Activated T-cell treated with anti-CD3 and anti-CD28 coated beads for 24 hours (primary cell): ENCODE data around the gene PSMB5.
"Not testable (repeated sequence)": the region's sequence is repeated elsewhere in the genome, so short reads cannot be mapped to it uniquely, and the experiment has no call there.

Experiments used
- DNase-seq: peaks from one replicate; pipeline ENCODE4 v3.0.0-alpha.2; 2020; ENCODE audit warnings: low read depth

PSMB5 gene

DNA sequence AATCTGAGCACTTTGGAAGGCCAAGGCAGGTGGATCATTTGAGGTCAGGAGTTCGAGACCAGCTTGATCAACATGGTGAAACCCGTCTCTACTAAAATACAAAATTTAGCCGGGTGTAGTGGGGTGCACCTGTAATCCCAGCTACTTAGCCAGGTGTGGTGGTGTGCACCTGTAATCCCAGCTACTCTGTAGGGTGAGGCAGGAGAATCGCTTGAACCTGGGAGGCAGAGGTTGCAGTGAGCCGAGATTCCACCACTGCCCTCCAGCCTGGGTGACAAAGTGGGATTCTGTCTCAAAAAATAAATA, 21.0 kb downstream of the PSMB5 start:
- DNase-seq = not testable (repeated sequence)

GRCh38 chr14:23013054-23013748, 21.5 kb downstream of the PSMB5 start:
- DNase-seq = no peak

- peak; percentile 75 for DNase-seq
Measured at GRCh38 chr14:23009939-23010726, 24.6 kb downstream of the PSMB5 start, which contains the start of gene C14orf93. Gene C14orf93 (minus strand): TSS chr14:23010143. CDS start chr14:22999023, 11,120 bp downstream.

- DNase-seq = no peak
Measured at GRCh38 chr14:23009483-23009938, 25.2 kb downstream of the PSMB5 start.

DNA sequence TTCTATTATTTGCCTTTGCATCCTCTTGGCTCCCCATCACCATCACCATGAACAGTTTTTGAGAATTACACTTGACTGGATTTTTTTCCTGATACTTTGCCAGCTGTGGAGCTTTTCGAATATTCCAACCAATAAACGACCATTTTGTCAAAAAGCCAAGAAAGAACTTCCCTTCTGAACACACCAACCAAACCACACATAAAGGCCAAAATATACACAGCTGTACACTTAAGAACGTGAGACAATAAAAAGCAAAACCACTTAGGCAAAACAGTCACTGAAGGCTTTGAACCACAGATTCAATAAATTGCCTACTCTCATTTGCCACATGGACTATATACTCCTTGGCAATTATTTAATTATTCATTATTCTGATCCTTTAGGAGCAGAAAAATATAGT, 25.9 kb downstream of the PSMB5 start:
- DNase-seq = no peak

DNA sequence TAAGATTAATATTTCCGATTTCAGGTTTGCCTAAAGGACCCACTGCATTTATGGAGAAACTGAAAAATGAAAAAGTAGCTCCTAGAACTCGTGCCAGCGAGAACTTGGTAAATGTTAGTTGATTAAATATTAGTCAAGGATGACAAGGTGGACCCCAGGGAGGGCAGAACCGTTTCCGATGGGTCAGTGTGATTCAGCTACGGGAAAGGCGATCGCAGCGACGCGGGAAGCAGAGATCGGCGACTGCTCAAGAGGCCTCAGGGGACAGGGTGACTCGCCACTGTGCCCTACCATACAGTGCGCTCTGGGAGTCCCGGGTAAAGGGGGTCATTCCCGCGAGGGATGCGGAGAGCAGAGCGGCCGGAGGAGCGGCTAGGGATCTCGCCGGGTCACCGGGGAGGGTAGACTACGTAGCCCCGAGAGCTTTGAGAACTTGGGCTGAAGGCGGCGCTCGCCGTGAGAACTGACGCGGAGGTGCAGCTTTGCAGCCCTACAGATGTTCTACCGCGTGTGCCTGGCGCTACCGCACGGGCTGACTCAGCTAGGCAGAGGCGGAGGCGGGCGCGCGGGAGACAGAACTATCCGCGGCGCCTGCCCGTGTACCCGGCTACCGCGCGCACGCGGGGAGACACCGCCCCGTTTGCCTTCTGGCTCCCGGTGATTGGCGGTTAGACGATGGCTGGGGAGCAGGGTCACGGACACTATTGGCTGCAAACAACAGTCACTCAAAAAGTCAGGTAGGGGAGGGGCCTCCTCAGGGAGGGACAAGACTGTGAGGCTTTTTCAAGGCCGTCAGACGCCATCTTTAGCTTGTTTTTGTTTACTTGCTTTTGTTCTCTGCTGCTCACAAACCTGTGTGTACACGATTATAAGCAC, 27.9 kb downstream of the PSMB5 start:
- peak; percentile 97 for DNase-seq

DNA sequence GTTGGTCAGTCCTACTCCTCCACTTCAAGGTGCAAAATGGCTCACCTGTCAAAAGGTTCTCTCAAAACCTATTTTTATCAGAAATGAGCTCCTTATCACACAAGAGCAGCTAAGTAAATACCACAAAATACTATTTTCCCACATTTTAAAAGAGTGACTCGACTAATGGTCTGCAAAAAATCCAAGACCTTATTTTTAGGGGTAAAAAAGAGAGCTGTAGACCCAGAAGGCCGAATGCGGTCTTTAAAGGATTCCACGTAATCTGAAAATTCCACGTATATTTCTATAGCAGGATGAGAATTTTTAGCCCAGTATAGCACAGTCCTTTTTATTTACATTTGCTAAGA, 28.5 kb downstream of the PSMB5 start:
- DNase-seq = no peak

DNA sequence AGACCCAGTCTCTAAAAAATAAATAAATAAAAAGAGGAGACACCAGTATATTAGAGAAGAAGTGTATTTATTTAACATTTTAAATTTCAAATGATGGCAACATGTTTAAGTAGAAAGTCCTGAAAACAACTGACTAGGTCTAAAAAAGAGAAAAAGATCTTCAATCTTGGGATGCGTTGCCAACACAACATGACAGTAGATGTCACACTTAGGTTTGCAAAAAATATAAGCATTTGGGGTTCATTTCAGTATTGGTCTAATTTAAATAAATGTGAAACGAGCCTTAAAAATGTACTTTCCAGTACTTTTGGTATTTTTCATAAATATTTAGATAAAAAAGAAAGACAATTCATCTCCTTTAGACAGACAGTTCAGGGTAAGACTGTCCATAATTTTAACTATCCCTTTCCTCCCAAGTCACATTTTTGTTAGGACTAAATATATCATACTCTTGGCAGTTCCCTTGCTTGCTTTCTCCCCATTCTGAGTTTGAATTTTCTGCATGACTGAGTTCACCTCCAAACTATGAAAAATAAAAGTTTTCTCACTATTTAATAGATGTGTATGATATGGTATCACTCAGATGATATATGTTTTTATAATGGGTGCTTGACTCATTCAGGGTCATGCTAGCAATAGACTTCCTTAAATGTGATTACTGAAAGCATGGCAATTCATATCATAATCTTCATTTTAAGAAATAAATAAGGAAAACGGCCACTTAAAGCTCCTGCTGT, 29.1 kb downstream of the PSMB5 start:
- no peak for DNase-seq

- not testable (repeated sequence) for DNase-seq
Measured at GRCh38 chr14:23004274-23004673, 30.4 kb downstream of the PSMB5 start.

DNA sequence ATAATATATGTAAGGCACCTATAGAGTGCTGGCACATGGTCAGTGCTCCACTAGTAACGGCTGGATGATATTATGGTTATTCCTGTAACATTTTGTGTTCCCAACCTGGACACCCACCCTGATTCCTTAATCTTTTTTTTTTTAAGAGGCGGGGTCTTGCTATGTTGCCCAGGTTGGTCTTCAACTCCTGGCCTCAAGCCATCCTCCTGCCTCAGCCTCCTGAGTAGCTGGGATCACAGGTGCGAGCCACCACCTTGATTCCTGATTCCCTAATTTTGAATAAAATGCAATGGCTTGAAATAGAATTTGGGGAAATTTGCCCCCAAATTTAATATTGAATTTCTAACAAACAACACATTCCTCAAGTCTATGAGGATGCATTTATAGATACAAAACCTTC, 32.1 kb downstream of the PSMB5 start:
- no peak for DNase-seq

- DNase-seq = no peak
Measured at GRCh38 chr14:23000860-23001259, 33.8 kb downstream of the PSMB5 start.

DNA sequence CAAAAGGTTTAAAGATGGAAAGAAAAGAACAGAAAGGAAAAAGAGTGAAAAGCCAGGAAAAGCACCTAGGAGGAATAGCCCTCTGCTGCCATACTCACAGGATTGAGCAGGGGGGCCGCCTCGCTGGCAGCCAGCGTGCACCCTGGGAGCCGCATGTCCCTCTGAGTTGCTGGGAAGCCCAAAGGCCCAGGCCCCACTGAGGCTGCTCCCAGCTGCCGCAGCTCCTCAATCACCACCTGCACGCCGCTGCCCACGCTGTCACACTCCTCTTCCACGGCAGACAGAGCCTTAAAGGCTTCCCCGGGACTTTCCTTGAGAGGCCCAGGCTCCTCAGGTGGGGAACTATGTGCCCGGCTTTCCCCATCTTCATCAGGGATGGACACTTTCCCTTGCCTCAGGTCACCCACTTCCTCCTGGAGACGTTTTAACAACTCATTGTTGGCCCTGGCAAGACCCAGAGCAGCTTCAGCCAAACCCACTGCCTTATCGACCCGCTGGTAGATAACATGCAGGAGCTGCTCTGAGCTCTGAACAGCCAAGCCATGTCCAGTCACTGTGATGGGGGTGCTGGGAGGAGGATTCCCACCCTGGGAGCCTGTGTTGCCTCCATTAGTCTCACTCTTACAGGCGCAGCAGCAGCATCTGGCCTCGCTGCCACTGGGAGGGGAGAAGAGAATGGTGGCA, 36.2 kb downstream of the PSMB5 start:
- no peak for DNase-seq

- no peak for DNase-seq
Measured at GRCh38 chr14:22997676-22998323, 36.9 kb downstream of the PSMB5 start.

GRCh38 chr14:22996768-22997654, 37.7 kb downstream of the PSMB5 start:
- no peak for DNase-seq

DNA sequence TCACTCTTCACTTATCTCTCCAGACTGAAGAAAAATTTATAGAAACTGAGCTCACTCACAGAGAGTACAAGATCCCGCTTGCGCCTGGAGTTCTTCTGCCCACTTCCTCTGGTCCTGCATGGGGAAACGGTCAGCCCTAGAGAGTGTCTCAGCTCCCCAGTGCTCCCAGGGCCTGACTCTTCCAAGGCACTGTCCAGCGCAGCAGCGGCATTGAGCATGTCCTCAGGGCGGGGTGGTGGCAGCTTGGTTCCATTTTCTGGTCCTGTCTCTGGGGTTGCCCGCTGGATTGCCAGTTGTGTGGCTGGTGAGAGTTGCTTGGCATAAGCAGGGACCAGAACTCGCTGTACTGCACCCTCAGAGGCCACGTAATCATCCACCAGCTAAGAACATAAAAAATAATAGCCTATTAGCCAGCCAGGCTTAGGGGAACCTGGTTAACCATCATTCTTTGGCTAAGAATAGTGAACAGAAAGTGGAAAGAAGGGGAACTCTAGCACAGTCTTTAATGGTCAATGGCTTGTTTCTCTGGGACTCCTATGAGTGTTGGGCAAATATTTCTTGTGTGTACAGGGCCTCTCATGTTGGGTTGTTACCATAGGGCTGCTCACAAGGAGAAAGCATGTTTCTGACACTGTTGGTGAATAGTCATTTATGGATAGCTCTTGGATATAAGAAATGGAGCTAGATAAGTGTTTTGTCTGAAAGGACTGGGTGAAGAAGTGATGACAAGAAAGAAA, 38.6 kb downstream of the PSMB5 start:
- no peak for DNase-seq

GRCh38 chr14:22994762-22995275, 39.9 kb downstream of the PSMB5 start:
- DNase-seq = no peak

GRCh38 chr14:22993517-22993916, 41.2 kb downstream of the PSMB5 start:
- DNase-seq = no peak

GRCh38 chr14:22991852-22992251, 42.8 kb downstream of the PSMB5 start:
- no peak for DNase-seq

DNA sequence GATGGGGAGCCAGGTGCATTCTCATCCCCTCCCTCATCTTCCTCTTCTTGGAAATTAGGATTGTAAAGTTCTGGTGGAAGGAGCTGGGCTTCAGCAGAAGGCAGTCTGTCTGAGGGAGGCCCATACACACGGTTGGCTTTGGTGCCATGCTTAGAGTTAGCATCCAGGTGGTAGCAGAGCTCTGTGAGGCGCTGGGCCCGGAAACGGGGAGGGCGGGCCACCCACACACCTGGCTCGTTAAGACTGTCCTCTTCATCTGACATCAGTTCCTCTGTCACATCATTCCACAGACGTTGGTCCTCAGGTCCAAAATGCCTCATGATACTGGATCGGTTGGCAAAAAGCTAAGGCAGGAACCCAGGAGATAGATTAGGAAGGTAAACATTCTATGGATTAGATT, 47.4 kb downstream of the PSMB5 start:
- DNase-seq = no peak
